ENCODE results near the gene LRRC23.

- TF ChIP-seq CTCF (conservative IDR thresholded peaks at IDR 0.05; ENCODE audit: low read depth, low read length) = no peak
- TF ChIP-seq EZH2phosphoT487 (IDR thresholded peaks at IDR 0.05; ENCODE audit: borderline replicate concordance, low read length) = no peak
Observed at GRCh38 chr12:6888360-6888759, 16.3 kb upstream of the LRRC23 start.

Data from PC-3 (cell line).